Endothelial cell of umbilical vein (primary cell): ENCODE results near the gene NEUROG3.

ENCODE experiments used
- EZH2 ChIP-seq: IDR thresholded peaks from 2 replicates; pipeline ENCODE4 v1.6.1; 2012; ENCODE audit warnings: borderline replicate concordance, low read depth, mild to moderate bottlenecking, moderate library complexity, low read length, inconsistent platforms; ENCODE audit not compliant: severe bottlenecking
- GATA2 ChIP-seq: IDR thresholded peaks from 2 replicates; pipeline ENCODE4 v1.7.0; 2011; ENCODE audit warnings: low read depth, mild to moderate bottlenecking, moderate library complexity, mixed read lengths, low read length; ENCODE audit not compliant: insufficient read length, insufficient read depth
- POLR2AphosphoS5 ChIP-seq: IDR thresholded peaks from 2 replicates; pipeline ENCODE4 v1.6.1; 2012; ENCODE audit warnings: low read depth, mild to moderate bottlenecking, control low read depth, low read length, moderate library complexity; ENCODE audit not compliant: insufficient read depth
- TF ChIP-seq, protein P1 (sequence below), 2 donors: IDR thresholded peaks; 1 replicate in 1 of 2; 2 replicates in 1 of 2; pipeline ENCODE4 v1.5.1; 2011; ENCODE audit warnings: low read length in 2 of 2, mild to moderate bottlenecking in 2 of 2, moderate library complexity in 2 of 2, control low read depth in 1 of 2, inconsistent platforms in 1 of 2, low read depth in 1 of 2; ENCODE audit not compliant: insufficient read depth in 1 of 2; ENCODE audit errors: extremely low read depth in 1 of 2

DNA sequence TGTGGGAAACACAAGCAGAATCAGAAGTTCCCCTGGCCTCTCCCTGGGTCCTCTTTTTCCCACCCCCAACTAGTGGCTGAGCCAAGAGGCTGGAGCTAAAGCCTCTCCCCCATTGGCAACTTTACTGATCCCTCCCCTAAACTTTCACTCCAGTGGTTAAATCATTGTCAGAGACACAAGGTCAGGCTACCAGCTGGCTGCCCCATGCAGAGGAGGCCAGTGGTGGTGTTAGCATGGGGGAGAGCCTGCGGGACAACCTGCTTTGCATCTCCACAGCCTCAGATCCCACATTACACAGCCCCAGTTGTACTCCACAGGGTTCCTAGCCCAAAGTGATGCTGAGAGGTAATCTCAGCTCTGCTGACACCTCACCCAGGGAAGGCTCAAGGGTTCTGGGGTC, 21.0 kb downstream of the NEUROG3 start:
- TF ChIP-seq, protein P1, sequence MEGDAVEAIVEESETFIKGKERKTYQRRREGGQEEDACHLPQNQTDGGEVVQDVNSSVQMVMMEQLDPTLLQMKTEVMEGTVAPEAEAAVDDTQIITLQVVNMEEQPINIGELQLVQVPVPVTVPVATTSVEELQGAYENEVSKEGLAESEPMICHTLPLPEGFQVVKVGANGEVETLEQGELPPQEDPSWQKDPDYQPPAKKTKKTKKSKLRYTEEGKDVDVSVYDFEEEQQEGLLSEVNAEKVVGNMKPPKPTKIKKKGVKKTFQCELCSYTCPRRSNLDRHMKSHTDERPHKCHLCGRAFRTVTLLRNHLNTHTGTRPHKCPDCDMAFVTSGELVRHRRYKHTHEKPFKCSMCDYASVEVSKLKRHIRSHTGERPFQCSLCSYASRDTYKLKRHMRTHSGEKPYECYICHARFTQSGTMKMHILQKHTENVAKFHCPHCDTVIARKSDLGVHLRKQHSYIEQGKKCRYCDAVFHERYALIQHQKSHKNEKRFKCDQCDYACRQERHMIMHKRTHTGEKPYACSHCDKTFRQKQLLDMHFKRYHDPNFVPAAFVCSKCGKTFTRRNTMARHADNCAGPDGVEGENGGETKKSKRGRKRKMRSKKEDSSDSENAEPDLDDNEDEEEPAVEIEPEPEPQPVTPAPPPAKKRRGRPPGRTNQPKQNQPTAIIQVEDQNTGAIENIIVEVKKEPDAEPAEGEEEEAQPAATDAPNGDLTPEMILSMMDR (IDR thresholded peaks at IDR 0.05; ENCODE audit: extremely low read depth in 1 of 2, insufficient read depth in 1 of 2, low read depth in 1 of 2, low read length in 2 of 2), result no peak
- TF ChIP-seq EZH2 (no peak), POLR2AphosphoS5 (no peak), GATA2 (no peak)
